Mesendoderm (in vitro differentiated cells): Measurements from ENCODE around the gene PAX5. TPM values are rescaled to one million over a fixed set of nuclear protein-coding genes. Genes with fewer than 3 reads are reported as not detected.
A peak's percentile ranks its signal among the peaks of the same experiment; 100 is the strongest.
"Not testable (repeated sequence)": the region's sequence is repeated elsewhere in the genome, so short reads cannot be mapped to it uniquely, and the experiment has no call there.

ENCODE experiments used
- DNase-seq: peaks from one replicate; pipeline ENCODE4 v3.0.0; 2013
- H2AK5ac ChIP-seq: 2 replicates; pipeline ENCODE4 v1.6.1; 2013; ENCODE audit warnings: low read length, inconsistent platforms
- H2BK120ac ChIP-seq: 2 replicates; pipeline ENCODE4 v1.6.1; 2013; ENCODE audit warnings: low read depth, mild to moderate bottlenecking, low read length, moderate library complexity, mixed read lengths
- H2BK15ac ChIP-seq: replicated peaks from 2 replicates; pipeline ENCODE4 v1.6.1; 2013; ENCODE audit warnings: low read depth, mild to moderate bottlenecking, moderate library complexity
- H2BK5ac ChIP-seq: 2 replicates; pipeline ENCODE4 v1.6.1; 2013; ENCODE audit warnings: low read length, inconsistent platforms
- H3K18ac ChIP-seq: 2 replicates; pipeline ENCODE4 v1.6.1; 2013; ENCODE audit warnings: mild to moderate bottlenecking, low read length, mixed read lengths
- H3K23ac ChIP-seq: one replicate; pipeline ENCODE4 v1.6.1; 2013; ENCODE audit warnings: low read length
- H3K27ac ChIP-seq: 2 replicates; pipeline ENCODE4 v1.5.1; 2013; ENCODE audit warnings: low read depth, mild to moderate bottlenecking, inconsistent platforms, low read length, moderate library complexity
- H3K27me3 ChIP-seq: 2 replicates; pipeline ENCODE4 v1.6.1; 2013; ENCODE audit warnings: low read length, control low read depth, mild to moderate bottlenecking, inconsistent platforms; ENCODE audit not compliant: insufficient read depth, poor library complexity
- H3K36me3 ChIP-seq: 2 replicates; pipeline ENCODE4 v1.6.1; 2013; ENCODE audit warnings: low read length, inconsistent platforms; ENCODE audit not compliant: control insufficient read depth, insufficient read depth
- H3K4ac ChIP-seq: one replicate; pipeline ENCODE4 v1.6.1; 2013; ENCODE audit warnings: low read depth, mild to moderate bottlenecking, low read length, moderate library complexity
- H3K4me1 ChIP-seq: 2 replicates; pipeline ENCODE4 v1.6.1; 2013; ENCODE audit warnings: low read depth, low read length, inconsistent platforms; ENCODE audit not compliant: control insufficient read depth
- H3K4me2 ChIP-seq: 2 replicates; pipeline ENCODE4 v1.6.1; 2013; ENCODE audit warnings: low read length
- H3K4me3 ChIP-seq: 2 replicates; pipeline ENCODE4 v1.5.1; 2013; ENCODE audit warnings: mild to moderate bottlenecking, low read length
- H3K56ac ChIP-seq: one replicate; pipeline ENCODE4 v1.6.1; 2013; ENCODE audit warnings: low read length
- H3K79me1 ChIP-seq: 2 replicates; pipeline ENCODE4 v1.6.1; 2013; ENCODE audit warnings: low read length, inconsistent platforms
- H3K79me2 ChIP-seq: 2 replicates; pipeline ENCODE4 v1.6.1; 2013; ENCODE audit warnings: mild to moderate bottlenecking, low read length; ENCODE audit not compliant: control insufficient read depth, insufficient read depth
- H3K9ac ChIP-seq: 2 replicates; pipeline ENCODE4 v1.6.1; 2013; ENCODE audit warnings: low read length, inconsistent platforms
- H4K5ac ChIP-seq: one replicate; pipeline ENCODE4 v1.6.1; 2013; ENCODE audit warnings: low read length
- H4K8ac ChIP-seq: one replicate; pipeline ENCODE4 v1.6.1; 2013; ENCODE audit warnings: low read depth, mild to moderate bottlenecking, control low read depth, low read length, moderate library complexity
- WGBS: extraction: QIAGEN DNeasy Blood & Tissue Kit; methylation state at CpG from one replicate; pipeline ENCODE4 v1.1.7; 2013; ENCODE audit warnings: low lambda C conversion rate, missing lambda C conversion rate; ENCODE audit not compliant: insufficient coverage; ENCODE audit errors: extremely low coverage; 5-methylcytosine and 5-hydroxymethylcytosine counted together
- polyA plus RNA-seq, 2 experiments: library from polyadenylated mRNA; stranded (reverse); fragments of 200-250 nt; gene quantifications; one replicate each; pipeline ENCODE4 v1.2.3, GENCODE V29; 2013

PAX5 gene
- polyA plus RNA-seq (2013, experiment 1 of 2): 0.06 TPM
- 0.08 TPM for polyA plus RNA-seq (2013, experiment 2 of 2)

DNA sequence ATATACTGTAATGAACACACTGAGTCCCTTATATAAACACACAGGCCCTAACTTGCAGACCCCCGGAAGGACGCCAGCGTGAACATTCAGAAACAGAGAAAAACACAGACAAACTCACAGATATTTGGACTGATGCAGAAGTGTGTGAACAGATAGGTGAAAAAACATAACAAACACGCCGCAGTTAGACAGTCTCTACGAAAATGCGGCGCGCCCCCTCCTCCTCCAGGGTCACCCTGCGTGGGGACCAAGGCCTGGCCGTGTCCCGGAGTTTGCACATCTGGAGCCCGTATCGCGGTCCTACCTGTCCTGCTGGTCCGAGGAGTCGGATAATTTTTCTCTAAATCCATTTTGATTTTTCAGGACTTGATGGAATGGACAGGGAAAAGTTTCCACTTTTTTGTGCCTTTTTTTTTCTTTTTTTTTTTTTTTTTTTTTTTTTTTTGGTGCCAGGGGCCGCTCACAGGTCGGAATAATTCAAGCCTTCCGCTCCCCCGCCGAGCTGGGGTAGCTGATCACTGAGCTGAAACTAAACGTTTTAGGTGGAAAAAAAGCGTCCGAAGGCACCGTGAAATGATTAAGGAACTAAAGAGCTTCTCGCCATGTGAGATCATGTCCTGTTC lies at the start of gene PAX5:
Gene PAX5, minus strand, starts transcription at position 587 of the 623 bp plus-strand sequence. Its CDS starts 237 bp downstream, at position 350.
- peak within 1 kb of the TSS; percentile 71 for H3K56ac ChIP-seq
- H3K4me2 ChIP-seq: peak within 1 kb of the TSS; percentile 60
- H2AK5ac ChIP-seq: no peak within 1 kb of the TSS
- H3K27me3 ChIP-seq: peaks cover 63% of the 10 kb centered on the region
- H3K4ac ChIP-seq: no peak within 1 kb of the TSS
- H3K4me3 ChIP-seq: no peak within 1 kb of the TSS
- H3K23ac ChIP-seq: no peak within 1 kb of the TSS
- H3K79me2 ChIP-seq: no peaks in the 10 kb centered on the region
- H4K8ac ChIP-seq: no peak within 1 kb of the TSS
- no peak within 1 kb of the TSS for H2BK120ac ChIP-seq
- no peak within 1 kb of the TSS for H3K27ac ChIP-seq
- H4K5ac ChIP-seq: no peak within 1 kb of the TSS
- no peaks in the 10 kb centered on the region for H3K79me1 ChIP-seq
- WGBS: no CpG with 5 or more reads among the region's 27 CpGs
- H3K9ac ChIP-seq: peak within 1 kb of the TSS; percentile 45
- H3K18ac ChIP-seq: no peak within 1 kb of the TSS
- H3K4me1 ChIP-seq: peaks cover 3% of the 10 kb centered on the region
- no peak within 1 kb of the TSS for H2BK15ac ChIP-seq
- no peak within 1 kb of the TSS for H2BK5ac ChIP-seq
- DNase-seq: no peak
- no peaks in the 10 kb centered on the region for H3K36me3 ChIP-seq

DNA sequence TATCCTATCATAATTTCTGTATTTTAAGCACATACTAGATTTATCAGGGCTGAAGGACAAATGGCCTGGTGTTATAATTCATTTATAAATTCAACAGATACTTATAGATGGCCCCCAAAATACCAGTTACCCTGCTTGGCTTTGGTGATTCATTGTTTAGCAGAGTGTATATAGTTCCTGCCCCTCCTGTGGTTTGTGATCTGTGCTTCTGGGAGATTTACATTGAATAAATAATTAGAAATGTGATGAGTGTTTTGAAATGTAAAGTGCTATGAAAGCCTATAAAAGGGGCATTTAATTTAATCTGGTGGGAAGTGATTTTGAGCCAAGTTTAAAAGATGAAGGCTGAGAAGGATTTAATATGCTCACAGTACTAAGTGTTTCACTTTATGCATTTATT lies 49.6 kb upstream of the PAX5 start:
- Histone ChIP-seq H4K8ac (no peak overlapping the region), H3K4me3 (no peak overlapping the region), H3K4me1 (no peaks in the 10 kb centered on the region), H3K36me3 (no peaks in the 10 kb centered on the region), H3K79me2 (peaks cover 3% of the 10 kb centered on the region), H3K27ac (no peak overlapping the region), H2AK5ac (no peak overlapping the region), H3K4ac (no peak overlapping the region), H2BK120ac (no peak overlapping the region), H3K9ac (no peak overlapping the region), H3K79me1 (peaks cover 5% of the 10 kb centered on the region), H2BK5ac (no peak overlapping the region), H3K23ac (no peak overlapping the region), H3K4me2 (no peak overlapping the region), H2BK15ac (no peak overlapping the region), H4K5ac (no peak overlapping the region), H3K56ac (no peak overlapping the region), H3K27me3 (no peaks in the 10 kb centered on the region), H3K18ac (no peak overlapping the region)
- no peak for DNase-seq

DNA sequence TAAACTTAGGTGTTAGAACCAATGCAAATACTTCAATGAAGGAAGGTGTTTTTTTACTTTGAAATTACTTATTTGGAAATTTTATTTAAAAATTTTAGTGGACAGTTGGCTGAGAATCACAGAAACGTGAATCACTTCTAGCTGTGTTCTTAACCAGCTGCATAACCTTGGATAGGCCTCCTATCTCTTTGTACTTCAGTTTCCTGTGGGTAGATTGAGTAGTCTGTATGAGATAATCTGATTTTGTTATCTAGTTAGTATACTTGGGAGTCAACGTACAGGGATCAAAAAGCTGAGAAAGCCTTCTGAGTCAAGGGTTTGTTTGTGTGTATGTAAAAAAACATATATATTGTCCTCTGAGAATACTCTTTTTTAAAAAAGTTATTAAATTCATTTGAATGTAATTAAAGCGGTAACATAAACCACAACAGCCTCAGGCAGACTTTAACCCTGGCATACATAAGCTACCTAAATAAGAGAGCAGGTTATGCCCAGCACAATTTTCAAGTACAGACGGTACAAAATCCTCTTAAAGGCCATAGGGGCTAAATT lies 48.2 kb upstream of the PAX5 start:
- Histone ChIP-seq H3K79me1 (peaks cover 5% of the 10 kb centered on the region), H2AK5ac (no peak overlapping the region), H3K4ac (no peak overlapping the region), H3K27me3 (no peaks in the 10 kb centered on the region), H2BK5ac (no peak overlapping the region), H3K23ac (no peak overlapping the region), H2BK15ac (no peak overlapping the region), H2BK120ac (no peak overlapping the region), H3K4me1 (no peaks in the 10 kb centered on the region), H3K56ac (no peak overlapping the region), H3K18ac (no peak overlapping the region), H3K36me3 (no peaks in the 10 kb centered on the region), H3K4me3 (no peak overlapping the region), H3K9ac (no peak overlapping the region), H4K8ac (no peak overlapping the region), H3K79me2 (peaks cover 3% of the 10 kb centered on the region), H4K5ac (no peak overlapping the region), H3K27ac (no peak overlapping the region), H3K4me2 (no peak overlapping the region)
- no CpG with 5 or more reads among the region's 4 CpGs for WGBS
- DNase-seq: peak; percentile 13

DNA sequence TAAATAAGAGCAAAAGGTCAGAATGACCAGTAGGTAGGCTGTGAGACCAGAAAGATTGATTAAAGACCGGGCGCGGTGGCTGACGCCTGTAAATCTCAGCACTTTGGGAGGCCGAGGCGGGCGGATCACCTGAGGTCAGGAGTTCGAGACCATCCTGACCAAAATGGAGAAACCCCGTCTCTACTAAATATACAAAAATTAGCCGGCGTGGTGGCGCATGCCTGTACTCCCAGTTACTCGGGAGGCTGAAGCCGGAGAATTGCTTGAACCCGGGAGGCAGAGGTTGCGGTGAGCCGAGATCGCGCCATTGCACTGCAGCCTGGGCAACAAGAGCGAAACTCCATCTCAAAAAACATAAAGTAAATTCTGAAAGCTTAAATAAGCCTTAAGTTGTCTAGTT lies 47.4 kb upstream of the PAX5 start:
- not testable (repeated sequence) for H3K56ac ChIP-seq

DNA sequence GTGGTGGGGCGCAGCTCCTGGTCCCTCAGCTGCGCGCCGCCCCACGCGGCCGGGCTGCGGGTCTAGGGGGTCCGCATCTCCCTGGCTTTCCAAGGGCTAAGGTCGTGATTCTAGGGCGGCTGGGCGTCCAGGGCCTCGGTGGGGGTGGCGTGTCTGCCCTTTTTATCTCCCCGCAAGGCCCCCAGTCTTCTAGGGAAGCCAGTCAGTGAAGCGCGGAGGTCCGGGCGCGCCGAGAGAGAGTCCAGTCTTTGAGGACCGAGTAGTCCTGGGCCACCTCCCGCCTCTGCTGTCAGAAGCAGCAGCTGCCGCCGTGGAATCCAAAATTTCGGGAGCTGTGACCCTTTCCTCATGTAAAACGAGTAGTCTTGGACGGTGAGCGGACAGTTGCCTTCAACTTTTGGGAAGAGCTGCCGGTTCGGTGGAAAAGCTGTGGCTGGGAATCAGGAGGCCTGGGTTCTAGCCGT lies 46.1 kb upstream of the PAX5 start:
- H2BK5ac ChIP-seq, H2BK120ac ChIP-seq, H3K36me3 ChIP-seq, H3K79me1 ChIP-seq, H3K79me2 ChIP-seq, H3K18ac ChIP-seq, H2AK5ac ChIP-seq, DNase-seq, H3K27ac ChIP-seq, H3K4me1 ChIP-seq, H4K5ac ChIP-seq, H2BK15ac ChIP-seq, H3K27me3 ChIP-seq, H4K8ac ChIP-seq: not testable (repeated sequence)
- Histone ChIP-seq H3K56ac (peak overlapping the region; percentile 95), H3K4me2 (peak overlapping the region; percentile 58), H3K9ac (peak overlapping the region; percentile 87), H3K4ac (peak overlapping the region; percentile 60), H3K23ac (peak overlapping the region; percentile 29), H3K4me3 (peak overlapping the region; percentile 81)
- WGBS: no CpG with 5 or more reads among the region's 32 CpGs

More for the DNA sequence above, 47.4 kb upstream of the PAX5 start:
- no CpG with 5 or more reads among the region's 20 CpGs for WGBS
- H3K4me1 ChIP-seq, H2BK15ac ChIP-seq, H3K4ac ChIP-seq, H2BK5ac ChIP-seq, H3K4me3 ChIP-seq, H3K18ac ChIP-seq, DNase-seq, H3K79me1 ChIP-seq, H4K5ac ChIP-seq, H3K27ac ChIP-seq, H3K23ac ChIP-seq, H3K4me2 ChIP-seq, H3K79me2 ChIP-seq, H2AK5ac ChIP-seq, H3K36me3 ChIP-seq, H4K8ac ChIP-seq, H2BK120ac ChIP-seq, H3K9ac ChIP-seq, H3K27me3 ChIP-seq: not testable (repeated sequence)
